Activated T-helper 9 cell treated with anti-CD3 and anti-CD28 coated beads, Interleukin-2, amount 50 U/mL, for 16 hours (primary cell): ENCODE measurements around the gene BTBD6.

Source experiments
- DNase-seq: peaks from one replicate; pipeline ENCODE4 v3.0.0-alpha.2; 2020; ENCODE audit warnings: low read depth

Gene BTBD6

DNA sequence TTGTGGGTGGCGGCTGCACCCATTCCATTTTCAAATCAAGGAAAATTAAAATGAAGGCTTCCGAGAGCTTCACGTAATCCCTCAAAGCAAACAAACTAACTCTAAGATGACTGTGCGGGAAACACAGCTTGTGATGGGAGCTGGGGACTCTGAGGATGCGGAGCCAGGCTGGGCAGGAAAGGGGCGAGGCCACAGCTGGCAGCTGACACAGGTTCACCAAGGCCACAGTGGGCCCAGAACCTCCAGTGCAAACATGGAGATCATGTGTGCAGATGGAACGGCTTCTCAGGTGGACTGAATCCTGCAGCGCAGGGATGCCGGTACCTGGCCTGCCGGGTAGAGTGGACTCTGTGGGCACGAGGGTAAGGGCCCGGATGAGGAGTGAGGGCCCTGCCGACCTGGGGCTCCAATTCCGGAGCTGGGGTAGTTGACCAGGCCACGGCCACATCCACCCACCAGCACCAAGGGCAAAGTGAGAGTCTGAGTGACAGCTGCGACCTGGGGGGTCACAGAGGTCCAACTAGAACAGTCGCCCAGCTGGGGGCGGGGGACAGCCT is 19.2 kb upstream of the BTBD6 start:
- no peak for DNase-seq

DNA sequence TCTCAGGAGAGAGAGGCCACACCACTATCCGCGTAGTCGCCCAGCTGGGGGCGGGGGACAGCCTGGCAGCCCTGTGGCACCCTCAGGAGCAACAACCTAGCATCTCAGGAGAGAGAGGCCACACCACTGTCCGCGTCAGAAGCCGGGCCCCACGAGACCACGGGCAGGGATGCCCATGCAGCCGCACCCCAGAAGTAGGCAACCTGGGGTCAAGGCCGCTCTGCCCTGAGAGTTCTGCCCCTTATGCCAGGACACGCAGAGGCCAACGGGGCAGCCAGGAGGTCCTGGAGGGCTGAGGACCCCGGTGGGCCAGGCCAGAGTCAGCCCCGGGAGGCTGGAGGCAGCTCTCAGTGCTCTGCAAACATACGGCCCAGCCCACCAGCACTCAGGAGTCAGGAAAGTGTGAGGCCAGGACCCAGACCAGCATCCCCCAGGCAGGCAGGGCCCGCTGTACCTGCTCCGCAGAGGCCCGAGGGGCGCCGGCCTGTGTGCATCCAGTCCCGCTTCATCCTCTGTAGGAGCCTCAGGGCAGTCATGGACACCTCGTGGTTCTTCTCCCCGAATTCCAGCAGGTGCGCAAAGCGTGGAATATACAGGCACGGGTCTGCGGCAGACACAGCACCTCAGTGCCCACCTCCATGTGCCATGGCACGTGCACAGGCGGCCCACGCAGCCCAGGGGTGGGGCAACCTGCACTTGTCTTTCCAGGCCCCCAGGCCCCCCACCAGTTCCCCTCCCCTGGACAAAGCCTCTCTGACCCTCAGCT is 7.3 kb upstream of the BTBD6 start:
- no peak for DNase-seq

DNA sequence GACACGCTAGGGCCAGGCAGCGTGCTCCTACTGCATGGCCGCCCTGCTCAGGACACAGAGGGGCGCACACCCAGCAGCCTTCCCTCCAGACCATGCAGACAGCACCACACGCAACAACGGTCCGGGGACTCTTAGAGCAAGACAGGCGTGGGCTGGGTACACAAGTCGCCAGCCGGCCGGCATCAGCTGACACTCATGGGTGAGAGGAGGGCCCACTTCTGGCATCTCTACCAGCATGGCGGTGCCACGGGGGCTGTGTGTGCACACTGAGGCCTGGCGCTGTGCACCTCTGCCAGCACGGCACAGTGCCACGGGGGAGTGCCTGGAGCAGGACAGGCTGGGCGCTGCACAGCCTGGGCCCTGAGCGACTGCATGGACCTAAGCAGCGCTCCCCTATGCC is 6.7 kb upstream of the BTBD6 start:
- no peak for DNase-seq

DNA sequence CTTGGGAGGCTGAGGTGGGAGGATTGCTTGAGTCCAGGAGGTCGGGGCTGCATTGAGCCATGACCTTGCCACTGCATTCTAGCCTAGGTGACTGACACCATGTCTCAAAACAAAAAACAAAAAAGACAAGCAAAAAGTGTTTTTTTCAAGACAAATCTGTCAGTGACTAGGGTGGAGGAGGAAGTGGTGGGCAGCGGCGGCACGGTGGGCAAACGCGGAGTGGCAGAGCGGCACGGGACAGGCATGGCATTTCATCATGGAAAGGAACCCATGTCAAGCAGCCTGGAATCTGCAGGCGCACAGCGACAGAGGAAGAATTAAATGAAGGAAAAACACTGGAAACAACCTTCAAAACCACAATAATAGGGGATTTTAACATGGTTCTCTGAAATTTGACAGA is 4.0 kb upstream of the BTBD6 start:
- DNase-seq, result no peak

DNA sequence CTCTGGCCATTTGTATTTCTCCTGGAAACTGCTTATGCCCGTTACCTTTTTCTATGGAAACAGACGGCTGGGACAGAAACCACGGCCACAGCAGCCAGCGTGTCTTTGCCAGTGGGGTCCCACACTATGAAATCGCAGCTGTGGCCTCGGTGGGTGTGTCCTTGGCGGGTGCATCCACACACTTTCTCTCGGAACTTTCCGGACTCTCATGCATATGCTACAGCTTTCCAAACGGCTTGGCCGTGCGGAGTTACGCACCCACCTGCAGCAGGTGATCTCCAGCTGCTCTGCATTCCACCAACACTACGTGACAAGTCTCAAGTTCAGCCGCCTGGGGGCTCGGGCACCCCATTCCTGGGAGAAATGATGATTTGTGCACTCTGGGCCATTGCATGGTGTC is 1.3 kb upstream of the BTBD6 start:
- DNase-seq, result no peak

DNA sequence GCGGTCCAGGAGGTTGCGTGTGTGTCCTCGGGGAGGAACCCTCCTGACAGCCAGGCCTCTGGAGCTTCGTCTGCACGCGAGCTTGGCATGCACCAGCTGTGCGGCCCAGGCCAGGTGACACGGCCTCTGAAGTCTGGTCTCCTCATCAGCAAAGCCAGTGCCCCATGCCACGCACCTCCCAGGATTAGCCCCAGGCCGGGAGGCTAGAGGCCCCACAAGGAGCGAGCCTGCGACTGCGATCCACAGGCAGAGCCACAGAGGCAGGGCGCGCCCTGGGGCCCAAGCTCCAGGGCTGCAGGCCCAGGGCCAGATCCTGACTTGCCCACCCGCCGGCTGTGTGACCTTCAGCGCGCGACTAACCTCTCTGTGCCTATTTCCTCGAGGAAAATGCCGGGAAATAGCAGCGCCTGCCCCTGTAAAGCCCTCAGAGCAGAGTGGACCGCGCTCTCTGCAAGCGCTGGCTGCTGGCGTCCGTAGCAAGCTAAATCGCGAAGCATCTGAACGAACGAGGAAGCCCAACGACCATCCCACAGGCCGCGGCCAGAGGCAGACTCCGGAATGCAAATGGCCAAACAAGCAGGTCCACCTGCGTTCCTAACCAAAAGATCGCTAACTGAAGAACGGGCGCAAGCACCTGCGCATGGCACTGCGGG is 492 bp upstream of the BTBD6 start:
- no peak for DNase-seq

DNA sequence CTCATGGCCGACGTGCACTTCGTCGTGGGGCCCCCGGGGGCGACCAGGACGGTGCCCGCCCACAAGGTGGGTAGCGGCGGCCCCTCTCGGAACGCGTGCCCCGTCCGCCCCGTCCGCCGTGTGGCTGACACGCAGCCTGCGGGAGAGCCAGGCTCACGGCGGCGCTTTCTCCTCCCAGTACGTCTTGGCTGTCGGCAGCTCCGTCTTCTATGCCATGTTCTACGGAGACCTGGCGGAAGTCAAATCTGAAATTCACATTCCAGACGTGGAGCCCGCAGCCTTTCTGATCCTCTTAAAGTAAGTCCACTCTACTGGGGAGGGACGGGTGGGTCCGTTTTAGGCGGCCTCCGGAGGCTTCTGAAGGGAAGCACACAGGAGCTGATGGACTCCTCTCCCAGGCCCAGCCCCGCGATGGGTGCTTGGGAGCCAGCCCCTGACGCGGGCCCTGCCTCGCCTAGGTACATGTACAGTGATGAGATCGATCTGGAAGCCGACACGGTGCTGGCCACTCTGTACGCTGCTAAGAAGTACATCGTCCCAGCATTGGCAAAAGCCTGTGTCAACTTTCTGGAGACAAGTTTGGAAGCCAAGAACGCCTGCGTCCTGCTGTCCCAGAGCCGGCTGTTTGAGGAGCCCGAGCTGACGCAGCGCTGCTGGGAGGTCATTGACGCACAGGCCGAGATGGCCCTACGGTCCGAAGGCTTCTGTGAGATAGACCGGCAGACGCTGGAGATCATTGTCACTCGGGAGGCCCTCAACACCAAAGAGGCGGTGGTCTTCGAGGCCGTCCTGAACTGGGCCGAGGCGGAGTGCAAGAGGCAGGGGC is 1.1 kb downstream of the BTBD6 start:
- no peak for DNase-seq

DNA sequence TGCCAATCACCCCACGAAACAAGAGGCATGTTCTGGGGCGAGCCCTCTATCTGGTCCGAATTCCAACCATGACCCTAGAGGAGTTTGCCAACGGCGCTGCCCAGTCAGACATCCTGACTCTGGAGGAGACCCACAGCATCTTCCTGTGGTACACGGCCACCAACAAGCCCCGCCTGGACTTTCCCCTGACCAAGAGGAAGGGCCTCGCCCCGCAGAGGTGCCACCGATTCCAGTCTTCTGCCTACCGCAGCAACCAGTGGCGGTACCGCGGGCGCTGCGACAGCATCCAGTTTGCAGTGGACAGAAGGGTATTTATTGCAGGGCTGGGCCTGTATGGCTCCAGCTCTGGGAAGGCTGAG is 1.7 kb downstream of the BTBD6 start:
- no peak for DNase-seq

DNA sequence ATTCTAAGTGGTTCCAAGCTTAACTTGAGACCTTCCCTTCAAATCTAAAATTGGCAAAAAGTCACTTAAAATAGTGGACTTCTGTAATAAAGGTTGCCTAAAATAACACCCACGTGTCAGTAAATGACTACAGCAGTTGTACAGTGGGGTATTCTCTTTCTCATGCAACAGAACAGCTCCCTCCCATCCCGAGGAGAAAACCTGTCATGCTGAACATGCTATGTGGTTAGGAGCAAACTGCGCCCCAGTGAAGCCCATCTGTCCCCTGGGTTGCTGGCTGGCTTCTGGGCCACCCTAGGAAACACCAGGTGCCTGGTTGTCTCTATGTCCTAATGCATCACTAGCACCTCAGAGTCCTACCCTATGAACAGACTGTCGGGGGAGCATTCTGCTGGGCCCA is 2.7 kb downstream of the BTBD6 start:
- no peak for DNase-seq

DNA sequence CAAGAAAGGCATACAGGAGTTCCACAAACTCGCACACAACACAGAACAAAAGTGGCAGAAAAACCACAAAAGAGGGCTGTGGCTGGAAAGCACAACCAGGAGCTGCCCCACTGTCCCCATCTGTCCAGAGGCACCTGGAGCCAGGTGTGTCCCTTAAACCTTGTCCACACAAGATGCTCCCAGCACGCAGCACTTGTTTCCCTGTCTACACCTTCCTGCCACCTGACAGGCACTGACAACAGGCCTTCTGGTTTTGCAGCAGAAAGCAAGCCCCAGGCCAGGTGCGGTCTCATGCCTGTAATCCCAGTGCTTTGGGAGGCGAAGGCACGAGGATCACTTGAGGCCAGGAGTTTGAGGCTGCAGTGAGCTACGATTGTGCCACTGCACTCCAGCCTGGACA is 3.6 kb downstream of the BTBD6 start:
- DNase-seq, result no peak

DNA sequence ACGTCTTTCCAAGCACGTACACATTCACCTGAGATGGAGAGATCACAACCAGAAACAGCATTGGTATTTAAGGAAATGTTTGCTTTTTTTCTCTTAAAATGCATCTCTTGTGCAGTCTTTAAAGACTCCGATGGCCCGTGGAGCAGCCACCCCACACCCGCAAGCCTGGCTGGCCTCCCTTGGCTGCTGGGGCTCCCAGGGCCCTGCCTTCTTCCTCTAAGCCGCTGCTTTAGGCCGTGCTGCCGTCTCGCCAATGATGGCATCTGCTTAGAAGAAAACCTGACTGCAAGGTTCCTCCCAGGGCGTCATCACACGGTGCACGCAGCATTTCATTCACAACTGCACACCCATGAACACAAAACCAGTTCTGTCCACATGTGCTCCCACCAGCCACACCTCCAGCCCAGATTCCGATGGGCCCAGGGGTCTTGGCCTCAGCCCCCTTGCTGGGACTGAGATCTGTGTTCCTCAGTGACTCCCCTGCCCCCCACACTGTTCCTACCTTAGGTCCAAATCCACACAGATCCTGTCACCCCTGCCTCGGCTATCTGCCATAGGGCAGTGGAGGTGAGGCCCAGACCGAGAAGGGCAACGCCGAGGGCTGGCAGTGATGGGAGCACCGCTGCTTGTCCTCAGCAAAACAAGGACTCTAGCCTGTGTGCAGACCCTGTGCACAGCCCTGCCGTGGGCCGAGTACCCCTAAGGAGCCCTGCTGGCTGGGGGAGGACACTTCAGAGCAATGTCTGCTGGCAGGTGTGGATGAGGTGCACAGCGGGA is 4.4 kb downstream of the BTBD6 start:
- DNase-seq, result no peak

DNA sequence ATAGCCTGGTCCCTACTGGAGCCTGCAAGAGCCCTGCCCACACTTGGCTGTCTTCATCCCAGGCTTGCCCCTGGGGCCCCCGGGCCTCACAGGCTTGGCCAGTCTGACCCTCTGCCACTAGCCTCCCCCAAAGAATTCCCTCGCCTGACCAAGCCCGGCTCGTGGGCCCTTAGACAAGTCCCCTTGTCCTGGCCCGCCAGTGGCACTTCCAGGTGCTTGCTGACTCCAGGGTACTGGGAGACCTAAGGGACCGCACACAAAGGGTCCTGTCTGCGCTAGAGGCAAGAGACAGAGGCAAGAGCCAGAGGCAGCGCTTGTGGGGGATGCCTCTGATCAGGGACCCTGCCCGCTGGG is 5.0 kb downstream of the BTBD6 start:
- DNase-seq, result no peak

DNA sequence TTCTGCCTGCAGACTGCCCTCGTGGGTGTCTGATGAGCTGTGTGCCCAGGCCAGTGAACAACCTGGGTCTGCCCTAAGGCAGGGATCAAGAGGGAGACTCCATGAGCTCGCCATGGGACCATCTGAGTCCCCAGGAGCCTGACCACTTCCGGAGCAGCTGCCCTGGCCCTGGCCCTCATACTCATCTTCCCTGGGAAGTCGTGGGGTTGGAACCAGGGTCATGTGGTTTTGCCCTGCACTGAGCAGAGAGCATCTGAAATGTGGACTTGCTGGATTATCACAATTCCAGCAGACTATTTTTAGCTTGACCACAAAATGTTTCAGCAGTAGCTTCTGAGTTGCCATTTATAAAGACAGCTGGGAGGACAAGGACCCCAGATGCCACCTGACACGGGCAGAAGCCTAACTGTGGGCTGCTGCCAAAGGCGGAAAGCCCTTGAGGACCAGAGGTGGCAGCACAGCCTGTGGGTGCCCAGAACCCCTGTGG is 6.7 kb downstream of the BTBD6 start:
- DNase-seq, result no peak

DNA sequence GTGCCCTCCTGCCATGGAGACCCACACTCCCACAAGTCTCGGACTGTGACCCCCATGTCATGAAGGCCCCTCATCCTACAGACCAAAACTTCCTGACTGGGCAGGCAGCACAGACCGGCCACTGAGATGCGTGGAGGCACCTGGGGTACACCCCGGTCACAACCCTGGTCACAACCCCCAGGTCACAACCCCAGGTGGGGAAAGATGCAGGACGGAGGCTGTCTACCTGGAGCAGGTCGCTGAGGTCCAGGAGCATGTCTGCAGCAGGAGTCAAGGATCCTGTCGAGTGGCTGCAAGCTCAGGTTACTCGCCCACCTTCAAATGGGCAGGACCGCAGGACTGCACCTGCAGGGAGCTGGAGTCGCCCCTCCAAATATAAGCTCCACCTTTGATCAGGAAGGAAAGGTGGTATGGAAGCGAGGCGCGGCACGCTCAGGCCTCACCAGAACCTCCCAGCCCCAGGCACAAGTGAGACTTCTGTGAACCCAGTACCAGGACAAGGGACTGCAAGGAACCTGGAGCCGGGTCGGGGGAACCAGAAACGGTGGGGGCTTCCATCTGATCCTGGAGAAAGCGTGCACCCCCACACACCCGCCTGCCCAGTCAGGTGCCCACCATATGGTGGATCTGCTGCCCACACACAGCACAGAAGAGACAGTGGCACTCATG is 8.1 kb downstream of the BTBD6 start:
- DNase-seq, result no peak

DNA sequence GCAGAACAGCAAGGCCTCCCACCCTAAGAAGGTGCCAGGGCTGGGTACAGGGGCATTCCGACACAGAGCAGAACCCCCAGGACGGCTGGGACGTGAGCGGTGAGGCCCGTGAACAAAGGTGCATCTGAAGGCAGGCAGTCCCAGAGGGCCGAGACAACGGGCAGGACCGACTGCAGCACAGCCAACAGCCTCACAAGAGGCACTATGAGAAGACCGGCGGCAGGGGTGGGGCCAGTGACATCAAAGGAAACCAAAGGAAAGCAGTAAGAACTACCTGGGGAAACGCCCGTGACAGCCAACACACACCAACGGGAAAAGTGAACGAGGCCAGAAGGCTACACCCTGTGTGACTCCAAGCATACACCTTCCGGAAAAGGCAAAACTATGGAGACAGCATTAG is 9.1 kb downstream of the BTBD6 start:
- DNase-seq, result no peak

DNA sequence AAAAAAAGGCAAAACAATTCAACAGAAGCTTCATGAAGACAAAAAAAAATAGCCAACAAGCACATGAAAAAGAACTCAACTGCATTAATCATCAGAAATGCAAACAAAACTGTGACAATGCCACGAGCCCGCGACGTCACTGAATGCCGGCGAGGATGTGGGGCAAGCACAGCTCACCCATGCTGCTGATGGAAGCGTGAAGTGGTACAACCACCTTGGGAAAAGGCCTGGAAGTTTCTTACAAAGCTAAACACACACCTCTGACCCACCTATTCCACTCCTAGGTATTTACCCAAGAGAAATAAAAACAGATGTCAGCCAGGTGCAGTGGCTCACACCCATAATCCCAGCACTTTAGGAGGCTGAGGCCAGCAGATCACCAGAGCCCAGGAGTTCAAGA is 10.5 kb downstream of the BTBD6 start:
- DNase-seq, result no peak

DNA sequence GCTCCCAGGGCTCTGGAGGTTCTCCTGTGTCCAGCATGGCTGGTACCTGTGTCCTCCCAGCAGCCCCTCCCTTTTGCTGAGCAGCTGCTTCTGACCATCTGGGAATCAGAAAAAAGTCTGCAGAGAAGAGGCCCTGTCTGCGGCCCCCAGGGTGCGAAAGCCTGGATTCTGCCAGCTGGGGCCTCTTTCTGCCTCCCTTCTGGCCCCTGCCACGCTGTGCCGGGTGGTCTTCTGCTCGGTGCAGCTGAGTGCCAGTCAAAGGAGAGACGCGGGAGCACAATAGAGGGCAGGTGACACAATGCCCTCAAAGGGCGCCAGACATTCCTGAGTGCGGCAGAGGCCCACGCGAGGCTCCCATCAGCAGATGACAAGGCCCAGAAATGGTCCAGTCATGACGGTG is 12.6 kb downstream of the BTBD6 start:
- DNase-seq, result no peak

DNA sequence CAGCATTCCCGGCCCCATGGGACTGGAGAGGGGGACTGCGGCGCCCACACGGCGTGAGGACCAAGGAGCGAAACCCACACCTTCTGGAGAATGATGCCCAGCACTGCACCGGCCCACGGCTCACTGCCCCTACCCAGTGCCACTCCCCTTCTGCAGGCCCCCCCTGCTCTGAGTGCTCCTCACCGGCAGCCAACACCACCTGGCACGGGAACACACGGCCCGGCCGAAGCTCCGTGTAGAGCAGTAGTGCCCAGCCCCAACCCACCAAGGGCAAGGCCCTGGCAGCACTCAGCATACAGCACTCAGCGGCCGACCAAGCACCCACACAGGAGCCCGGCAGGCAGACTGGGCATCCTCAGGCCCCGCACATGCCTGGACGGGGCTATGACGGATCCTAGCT is 13.4 kb downstream of the BTBD6 start:
- no peak for DNase-seq

DNA sequence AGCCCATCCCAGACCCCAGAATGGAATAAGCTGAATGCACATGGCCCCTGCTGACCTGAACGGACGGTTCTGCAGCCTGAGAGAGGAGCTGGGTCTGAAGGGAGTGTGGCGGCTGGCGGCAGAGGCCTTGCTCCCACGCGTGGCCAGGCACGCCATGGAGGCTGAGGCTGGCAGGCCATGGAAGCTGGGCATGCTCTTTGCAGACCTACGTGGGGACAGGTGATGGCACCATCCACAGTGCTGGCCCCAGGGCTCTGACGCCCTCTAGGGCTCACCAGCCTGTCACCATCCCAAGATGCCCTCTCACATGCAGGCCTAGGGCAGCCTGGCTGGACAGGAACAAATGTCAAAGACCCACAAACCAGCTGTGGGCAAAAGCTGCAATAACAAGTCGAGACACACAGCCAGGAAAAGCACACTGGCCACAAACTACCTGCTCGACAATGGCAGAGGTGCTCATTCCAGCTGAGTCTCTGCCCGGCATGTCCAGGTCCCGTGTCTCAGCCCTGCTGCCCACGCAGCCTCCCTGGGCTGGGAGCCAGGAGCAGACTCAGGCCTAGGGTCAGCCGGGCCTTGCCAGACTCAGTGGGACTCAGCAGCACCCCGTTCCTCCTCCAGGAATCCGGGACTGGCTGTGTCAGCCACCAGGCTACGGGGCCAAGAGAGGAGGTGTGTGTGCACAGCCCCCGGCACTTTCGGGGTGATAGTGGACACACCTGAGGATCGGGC is 19.7 kb downstream of the BTBD6 start:
- no peak for DNase-seq

DNA sequence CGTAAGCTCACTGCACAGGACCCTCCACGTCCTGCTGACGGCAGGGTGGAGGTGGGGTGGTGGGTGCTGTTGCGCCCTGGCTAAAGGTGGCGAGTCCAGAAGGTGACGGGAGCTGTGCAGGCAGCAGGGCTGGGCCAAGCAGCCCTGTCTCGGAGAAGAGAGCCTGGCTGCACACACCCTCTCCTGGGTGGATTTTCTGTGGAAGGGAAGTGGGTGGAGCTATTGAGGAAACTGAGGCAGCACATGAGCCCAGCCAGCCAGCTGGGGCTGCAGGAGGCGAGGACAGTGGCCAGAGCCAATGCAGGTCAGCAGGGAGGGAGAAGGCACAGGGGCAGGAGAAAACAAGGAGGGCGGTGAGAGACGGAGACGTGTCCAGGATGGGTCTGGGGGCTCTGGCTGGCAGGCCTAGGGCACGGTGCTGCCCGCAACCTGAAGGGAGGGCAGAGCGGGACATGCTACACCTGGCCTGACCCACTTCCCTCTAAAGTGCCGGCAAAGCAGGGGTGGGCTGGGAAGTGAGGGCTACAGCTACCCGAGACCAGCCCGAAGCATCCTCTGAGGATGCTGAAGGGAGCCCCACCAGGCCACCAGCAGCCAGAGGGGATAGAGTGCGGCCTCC is 20.5 kb downstream of the BTBD6 start:
- no peak for DNase-seq
